ENCODE data around the gene HDAC4.

HDAC4 gene

DNA sequence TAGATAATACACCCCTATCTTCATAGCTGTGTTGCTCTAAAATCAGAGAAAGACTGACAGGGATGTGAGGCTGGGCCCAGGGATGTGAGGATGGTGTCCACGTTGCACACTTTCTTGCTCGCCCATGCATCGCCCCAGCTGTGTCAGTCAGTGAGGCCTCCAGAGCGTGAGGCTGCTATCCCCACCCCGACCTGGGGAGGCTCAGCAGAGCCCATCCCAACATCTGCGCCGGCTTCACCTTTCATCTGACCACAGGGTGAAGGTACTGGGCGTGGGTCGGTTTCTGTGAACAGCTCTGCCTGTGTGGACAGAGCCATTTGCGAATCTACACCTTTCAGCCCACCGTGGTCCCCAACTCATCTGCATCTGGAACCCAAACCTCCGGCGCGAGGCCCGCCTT, 255.7 kb downstream of the HDAC4 start:
- no peak for DNase-seq

DNA sequence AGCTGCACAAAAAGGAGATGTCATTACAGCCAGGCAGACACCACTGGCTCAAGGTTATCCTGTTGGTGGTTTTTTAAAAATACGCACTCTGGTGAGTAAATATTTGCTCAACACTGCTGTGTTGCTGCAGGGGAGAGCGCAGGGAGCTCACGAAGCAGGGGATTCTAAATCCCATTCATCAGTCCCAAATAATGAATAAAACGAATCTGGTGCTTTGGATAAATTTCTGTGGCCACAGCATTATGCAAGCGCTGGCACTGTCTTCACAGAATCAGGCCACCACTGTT, 256.2 kb downstream of the HDAC4 start:
- DNase-seq, result peak; percentile 31

DNA sequence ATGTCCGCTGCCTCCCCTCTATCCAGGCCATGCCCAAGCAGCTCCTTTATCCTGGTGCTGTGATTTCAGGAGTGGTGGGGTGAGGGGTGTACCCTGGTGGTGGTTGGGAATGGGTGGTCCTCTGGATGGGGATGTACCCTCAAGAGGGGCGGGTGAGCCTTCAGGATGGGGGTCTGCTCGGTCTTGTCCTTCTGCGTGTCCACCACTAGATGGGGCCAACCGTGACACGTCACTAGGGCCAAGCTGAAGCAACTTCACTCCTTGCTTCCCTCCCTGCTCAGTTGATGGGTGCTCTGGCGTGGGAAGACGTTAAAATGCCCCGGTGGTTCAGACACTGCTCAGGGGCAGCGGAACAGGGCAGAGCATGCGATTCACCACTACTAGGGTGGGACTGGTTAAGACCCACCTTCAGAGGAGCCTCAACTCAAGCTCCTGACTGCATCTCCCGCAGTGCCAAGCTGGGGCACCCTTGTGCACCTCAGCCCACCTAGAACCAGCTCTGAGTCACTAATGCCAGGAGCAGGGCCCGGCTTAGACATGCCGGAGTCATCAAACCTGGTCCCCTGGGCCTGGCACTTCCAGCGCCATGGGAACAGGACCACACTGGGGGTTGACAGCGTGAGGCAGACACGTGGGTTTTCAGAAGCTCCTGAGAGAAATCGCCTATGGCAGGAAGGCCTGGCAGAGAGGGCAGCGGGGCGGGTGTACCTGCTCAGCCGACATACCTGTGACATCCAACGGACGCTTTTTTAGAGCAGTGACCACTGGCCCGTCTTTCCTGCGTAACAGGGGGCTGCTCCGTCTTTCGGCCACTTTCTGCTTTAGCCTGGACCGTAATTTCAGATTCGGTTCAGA, 256.7 kb downstream of the HDAC4 start:
- no peak for DNase-seq

DNA sequence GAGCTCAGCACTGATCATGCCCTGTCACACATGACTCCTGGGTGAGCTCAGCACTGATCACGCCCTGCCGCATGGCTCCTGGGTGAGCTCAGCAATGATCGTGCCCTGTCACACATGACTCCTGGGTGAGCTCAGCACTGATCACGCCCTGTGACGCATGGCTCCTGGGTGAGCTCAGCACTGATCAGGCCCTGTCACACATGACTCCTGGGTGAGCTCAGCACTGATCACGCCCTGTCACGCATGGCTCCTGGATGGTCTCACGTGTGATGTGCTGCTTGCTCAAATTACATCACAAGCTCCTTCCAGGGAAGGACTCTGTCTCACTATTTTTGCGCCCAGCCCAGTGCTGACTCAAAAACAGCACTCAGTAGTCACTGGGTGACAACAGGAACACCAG, 258.0 kb downstream of the HDAC4 start:
- DNase-seq, result no peak

DNA sequence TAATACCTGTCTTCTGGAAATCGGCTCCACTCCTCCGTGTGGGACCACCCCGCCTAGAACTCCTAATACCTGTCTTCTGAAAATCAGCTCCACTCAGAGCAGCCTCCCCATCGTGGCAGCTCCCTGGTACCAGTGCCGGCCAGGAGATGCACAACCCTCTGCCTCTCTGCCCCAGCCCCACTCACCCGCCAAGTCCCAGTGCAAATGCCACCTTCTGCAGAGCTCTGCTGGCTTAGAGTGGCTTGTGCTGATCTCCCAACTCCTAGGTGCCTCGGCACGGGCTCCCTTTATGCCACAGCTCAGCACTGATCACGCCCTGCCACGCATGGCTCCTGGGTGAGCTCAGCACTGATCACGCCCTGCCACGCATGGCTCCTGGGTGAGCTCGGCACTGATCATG, 258.5 kb downstream of the HDAC4 start:
- no peak for DNase-seq

DNA sequence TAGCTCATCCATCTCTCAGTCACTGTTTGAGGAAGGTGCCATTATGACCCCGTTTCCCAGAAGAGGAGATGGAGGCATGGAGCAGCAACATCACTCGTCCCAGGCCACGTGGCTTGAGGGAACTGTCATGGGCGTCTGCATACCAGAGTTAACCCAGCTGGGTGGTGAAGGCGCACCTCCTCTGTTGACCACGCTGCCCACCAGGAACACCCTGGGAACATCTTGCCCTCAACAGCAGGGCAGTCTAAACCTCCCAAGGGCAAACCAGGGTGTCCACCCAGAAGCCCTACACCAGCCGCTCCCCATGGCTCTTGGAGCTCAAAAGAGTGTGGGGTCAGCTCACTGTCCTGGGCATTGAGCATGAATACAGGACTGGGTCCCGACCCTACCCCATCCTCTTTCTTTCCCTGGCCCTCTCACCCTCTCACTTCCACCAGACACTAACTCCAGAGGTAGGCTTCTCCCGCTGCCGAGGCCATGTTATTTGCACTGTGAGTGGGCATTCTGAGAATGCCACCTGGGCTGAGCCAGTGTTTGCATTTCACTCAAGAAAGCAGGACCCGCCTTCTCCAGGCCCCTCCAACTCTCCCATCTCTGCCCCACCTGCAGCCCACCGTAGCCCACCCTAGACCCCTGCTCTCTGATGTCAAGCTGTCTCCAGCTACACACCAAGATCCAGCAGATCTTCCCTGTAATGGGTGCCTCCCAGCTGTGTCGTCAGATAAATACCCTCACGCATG, 259.6 kb downstream of the HDAC4 start:
- DNase-seq, result no peak

DNA sequence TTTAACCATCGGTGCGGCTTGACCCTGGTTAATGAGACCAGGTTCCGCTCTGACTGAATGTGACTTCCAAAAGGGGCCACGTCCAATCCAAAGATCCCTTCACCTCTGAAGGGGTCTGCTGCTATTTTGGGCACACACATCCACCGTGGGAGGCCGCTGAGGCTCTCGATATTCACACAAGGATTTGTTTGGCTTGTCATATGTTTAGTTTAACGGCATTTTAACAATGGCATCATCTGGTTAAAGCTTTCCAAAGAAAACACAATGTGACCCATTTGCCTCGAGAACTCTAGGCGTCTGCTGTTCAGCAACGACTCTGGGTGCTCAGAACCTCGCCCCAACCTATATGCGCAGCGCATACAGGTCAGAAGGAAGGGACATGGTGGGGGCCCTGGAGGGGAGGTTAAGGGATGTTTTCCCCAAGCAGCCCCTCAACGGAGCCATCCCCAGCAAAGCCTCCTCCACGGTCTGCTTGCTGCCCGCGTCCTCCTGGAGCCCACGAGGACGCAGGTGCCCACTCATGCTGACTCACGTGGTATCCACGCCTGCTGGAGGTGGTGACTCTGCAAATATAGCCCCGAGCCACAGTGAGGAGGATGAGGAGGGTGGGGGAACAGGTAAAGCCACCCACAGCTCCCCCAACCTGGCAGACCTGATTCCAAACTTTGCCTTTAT, 260.3 kb downstream of the HDAC4 start:
- no peak for DNase-seq

DNA sequence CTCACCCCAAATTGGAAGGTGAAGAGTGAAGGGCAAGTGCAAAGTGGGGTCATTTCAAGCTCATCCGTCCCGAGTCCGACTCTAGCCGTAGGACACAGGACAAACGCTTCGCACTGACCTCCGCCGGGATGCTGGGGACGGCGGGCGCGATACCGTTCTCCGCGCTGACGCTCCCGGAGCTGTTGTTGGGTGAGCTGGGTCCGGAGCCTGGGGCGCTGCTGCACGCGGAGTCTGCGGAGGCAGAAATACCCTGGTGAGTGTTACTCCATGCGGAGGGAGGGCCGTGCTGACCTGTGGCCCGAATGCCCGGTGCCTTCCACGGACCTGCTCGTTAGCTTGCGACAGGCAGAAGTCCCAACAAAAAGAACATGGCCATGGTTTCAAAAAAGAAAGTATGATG, 261.3 kb downstream of the HDAC4 start:
- DNase-seq, result no peak

DNA sequence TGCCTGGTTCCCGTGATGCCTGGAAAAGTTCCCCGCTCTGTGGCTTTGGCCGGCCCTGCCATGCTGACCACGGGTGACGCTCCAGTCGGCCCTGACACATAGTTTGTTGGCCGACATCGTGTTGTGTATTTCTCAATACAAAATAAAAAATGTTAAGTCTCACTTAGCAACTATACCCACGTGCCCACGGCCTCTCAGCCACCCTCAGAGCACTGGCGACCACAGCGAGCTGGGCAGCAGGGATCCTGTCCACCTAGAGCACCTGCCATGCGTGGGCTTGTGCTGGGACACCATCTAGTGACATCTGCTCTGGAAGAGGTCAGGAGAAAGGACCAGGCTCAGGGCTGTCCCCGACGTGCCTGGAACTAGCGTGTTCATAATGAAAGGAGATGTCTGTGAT, 261.7 kb downstream of the HDAC4 start:
- DNase-seq, result no peak

DNA sequence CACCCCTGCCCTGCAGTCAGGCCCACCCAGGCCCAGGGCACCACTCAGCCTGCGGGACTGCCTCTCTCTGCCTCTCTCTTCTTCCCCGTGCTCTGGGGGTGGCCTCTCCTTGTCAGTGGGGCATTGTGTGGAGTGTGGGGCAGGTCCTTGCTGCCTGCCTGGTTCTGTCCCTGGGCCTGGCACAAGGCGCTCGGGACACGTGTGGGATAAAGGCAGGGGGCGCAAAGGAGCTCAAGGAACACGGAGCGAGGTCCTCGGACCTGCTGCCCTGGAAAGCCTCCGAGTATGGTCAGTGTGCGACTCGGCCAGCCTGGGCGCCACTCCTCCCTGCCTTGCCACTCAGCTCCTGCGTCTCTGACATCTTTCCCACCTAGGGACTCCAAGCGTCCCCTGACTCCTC, 262.2 kb downstream of the HDAC4 start:
- no peak for DNase-seq

DNA sequence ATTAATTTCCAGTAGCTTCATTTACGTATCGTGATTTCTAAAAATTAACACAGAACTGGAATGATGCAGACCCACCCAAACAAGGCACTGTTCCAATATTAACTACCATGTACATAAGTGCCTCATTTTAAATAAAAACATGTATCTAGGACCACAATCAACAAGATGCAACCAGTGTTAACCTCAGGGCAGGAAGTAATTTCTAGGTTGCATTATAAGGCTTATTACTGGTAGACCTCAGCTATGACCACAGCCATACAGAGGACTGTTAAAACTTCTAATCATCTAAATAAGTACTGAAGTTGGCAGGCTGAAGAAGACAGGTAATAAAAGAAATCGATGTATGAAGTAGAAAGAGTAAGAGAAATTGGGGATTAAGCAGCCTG, 262.9 kb downstream of the HDAC4 start:
- no peak for DNase-seq

DNA sequence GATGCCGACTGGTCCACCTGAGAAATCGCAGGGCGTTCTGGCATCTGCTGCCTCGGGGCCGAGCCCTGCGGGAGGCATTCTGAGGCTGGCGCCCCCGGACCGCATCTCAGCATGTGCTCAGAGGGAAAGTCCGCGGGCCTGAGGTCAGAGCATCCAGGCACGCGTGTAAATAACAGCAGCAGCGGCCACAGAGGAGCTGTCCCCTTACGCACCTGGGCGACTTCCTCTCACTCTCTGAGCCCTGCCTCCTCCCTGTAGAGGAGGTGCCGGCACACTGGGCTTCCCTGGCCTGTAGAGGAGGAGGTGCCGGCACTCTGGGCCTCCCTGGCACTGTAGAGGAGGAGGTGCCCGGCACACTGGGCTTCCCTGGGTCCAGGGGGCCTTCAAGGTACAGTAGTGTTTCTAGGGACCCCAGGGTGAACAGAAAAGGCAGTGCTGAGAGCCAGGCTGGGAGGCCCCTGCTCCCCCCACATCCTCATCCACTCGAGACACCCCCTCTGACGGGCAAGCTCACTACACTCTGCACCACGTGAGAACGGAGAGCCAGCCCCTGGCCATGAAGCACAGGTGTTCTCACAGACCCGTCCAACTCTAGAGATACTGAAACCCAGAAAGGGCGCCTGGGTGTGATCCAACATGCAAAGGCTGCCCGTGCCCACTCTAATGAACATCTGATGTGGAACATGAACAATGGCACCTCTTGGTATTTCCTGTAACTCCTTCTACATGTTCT, 263.5 kb downstream of the HDAC4 start:
- DNase-seq, result no peak

DNA sequence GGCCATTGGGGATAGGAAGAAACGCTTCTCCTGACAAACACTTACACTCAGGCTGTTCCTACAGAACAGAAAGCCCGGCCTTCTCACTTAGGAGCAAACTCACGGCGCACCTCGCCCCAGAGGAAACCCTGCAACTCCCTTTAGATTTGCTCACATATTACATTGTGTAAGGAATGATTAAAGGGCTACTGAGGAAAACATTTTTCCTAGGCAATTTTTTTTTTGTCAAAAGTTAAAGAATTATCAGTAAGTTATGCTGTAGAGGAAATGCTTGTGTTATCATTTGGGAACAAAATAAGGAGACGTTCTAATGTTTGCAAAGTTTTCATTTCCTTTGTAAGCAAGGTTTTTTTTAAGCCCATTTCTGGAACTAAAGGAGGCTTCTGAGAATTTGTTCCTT, 264.1 kb downstream of the HDAC4 start:
- DNase-seq, result no peak

DNA sequence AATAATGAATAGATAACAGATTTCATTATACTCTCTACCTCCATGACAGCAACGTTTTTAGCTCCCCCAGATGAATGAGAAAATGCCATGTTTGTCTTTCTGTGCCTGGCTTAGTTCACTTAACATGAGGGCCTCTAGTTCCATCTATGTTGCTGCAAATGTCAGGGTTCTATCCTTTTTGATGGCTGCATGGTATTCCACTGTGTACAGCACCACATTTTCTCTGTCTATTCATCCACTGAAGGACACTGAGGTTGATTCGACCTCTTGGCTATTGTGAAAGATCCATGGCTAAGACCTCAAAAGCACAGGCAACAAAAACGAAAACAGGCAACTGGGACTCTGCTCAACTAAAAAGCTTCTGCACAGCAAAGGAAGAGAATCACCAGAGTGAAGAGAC, 264.6 kb downstream of the HDAC4 start:
- DNase-seq, result no peak

DNA sequence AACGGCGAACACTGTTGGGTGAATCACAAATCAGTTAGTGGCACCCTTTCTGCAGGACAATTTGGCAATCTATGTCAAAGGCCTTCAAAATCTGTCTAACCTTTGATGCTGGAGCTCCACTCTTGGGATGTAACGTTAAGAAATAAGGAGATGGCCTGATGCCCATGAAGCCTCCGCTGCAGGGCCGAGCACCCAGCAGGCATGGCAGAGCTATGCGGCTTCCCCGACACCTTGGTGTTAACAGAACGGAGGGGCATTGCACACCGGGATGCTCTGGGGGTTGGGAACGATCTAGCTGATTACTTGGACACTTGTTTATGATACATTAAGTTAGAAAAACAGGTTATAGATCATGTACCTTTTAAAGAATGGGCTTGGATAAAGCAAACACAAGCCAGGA, 265.3 kb downstream of the HDAC4 start:
- DNase-seq, result no peak

DNA sequence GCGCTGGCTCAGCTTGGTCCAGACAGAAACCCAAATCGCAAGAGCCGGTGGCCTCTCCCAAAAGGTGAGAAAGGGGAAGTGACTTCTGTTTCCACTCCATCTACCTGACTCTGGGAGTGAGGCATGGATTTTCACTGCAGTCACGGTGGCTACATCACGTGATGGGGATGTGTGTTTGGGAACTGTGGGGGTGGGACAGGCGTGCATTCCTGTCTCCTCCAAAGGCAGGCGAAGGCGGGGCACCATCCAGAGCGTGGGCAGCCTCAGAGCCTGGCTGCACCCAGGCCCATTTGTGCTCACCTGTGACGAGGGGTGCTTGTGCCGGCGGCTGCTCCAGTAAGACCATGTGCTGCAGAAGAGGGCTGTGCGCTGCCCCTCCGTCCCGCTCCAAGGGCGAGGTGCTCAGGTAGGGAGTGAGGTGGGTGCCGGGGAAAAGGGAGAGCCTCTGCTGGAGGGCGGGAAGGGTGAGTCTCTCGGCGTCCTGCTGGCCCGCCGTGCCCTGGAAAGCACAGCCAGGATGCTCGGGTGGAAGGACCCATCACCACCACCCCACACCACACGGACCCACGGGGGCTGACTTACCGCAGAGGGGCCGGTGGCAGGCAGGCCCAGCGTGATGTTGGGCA, 266.8 kb downstream of the HDAC4 start:
- DNase-seq, result no peak

DNA sequence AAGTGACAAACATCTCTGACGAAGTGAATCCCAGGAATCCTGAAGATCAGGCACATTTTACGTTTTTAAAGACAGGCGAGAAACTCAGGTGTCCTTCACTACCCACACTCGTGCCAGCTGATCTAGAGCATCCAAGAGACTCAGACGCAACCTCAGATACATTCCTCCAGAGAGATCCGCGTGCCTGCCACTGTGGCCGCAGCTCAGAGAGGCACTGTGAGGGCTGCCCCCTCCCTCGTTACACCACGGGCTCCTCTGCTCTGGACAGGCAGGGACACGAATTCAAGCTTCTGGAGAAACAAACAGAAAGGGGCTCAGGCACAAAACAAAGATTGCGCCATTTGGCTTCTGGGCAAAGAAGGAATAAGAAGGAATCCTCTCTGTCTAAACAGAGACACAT, 268.0 kb downstream of the HDAC4 start:
- no peak for DNase-seq

DNA sequence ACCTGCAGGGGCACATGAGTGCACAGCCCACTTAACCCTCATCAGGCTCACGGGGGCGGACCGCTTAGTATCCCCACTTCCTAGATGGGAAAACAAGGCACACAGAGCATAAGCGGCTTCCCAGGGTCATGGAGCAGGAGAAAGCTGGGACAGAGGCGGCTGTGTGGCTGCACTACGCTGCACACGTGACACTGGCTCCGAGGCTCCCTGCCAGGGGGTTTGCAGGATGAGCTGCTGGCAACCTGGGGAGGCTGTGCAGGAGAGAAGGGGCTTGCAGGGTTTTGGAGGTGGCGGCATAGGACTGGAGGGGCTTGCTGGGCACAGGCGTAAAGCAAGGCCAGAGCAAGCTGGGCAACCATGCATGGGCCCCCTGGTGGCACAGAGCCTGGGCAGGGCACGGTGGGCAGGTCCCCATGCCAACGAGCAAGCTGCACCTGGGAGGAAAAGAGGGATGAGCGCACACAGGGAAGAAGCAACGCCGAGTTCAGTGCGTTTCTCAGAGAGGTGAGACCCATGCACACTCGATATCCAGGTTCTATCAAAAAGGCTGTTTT, 268.6 kb downstream of the HDAC4 start:
- DNase-seq, result no peak

DNA sequence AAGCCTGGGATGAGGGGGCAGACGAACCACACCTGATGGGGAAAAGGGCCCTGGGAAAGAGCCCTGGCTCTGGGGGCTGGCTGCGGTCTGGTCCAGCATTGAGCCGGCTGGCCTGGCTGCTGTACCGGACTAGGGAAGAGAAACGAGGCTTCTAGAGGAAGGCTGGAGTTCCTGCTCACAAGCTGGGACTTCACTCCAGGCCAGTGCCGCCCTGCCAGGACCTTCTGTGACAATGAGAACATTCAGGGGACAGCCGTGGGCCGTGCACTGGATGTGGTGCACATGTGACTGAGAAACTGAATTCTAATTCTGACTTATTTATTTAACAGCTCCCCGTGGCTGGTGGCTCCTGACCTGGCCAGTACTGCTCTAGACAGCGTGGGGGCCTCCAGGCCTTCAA, 269.3 kb downstream of the HDAC4 start:
- no peak for DNase-seq

DNA sequence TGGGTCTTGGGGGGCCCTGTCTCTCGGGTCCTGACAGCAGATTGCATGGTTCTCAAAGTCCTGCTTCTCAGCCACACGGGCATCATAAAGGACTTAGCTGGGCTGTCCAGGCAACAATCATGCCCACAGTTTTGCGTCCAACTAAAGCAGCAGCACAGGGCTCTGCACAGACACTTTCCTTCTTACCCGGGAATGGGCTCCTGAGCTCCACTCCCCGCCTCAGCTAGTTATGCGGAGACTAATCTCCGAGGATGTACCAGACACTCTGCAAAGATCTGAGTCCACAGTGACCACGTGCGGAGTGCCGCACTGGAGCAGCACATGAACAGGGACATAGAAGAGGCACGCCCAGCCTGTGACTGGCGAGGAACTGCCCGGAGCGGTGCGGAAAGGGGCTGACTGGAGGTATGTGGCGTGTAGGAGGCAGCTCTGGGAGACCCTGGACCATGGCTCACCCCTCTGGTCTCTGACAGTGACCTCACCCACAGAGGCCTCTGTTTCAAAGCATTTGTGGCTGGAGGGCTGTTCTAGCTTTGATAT, 270.0 kb downstream of the HDAC4 start:
- DNase-seq, result no peak

DNA sequence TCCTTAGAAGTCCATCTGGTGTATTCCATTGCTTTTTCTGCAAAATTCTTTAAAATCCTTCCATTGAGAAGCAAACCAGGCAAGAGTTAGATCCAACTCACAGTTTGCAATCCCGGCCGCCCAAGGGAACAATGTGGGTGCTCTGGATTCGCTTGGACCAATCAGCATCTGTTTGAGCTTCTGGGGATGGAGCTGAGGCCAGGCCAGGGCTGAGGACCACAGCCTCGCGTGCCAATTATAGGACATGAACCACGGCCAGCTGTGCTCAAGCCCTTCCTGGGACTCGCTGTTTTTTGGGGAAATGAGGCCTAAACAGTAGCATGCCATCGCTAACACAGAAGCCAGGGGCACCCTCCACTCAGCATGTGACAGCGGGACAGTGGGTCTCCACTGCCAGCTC, 270.8 kb downstream of the HDAC4 start:
- DNase-seq, result no peak

DNA sequence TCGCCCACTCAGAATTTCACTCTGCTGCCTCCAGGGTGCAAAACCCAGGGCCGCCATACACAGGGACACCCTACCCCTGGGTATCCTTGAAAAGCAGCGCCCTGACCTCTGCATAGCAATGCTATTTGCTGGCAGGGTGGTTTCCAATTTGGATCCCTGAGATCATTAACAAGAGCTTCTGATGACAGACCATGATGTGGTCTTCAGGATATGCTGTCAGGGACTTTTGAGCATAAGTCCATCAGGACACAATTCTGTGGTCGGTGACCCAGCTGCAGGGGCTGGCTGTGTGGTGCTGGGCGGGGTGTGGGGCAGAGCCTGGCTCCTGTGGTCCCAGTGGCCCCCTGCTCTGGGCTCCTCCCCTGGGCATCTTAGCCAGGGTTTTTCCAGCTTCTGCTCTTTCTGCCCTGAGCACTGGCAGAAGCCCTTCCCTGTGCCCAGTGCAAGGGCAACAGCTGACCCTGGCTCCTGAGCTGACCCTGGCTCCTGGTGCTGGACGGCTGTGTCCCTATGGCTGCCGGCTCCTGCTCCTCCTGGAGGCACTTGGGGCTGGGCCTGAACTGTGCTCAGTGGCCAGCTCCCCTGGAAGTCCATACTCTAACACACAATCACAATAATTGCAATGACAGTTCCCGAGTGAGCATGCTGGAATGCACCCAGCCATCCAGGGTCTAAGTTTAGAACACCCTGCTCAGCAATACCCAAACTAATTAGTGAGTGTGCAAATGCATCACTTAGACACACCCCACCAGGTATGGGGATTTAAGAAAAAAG, 271.5 kb downstream of the HDAC4 start:
- DNase-seq, result no peak

Measured in DMS153 (cell line).